Parathyroid adenoma (tissue), 2 donors: ENCODE data around the gene ADCK2.
A peak's percentile ranks its signal among the peaks of the same experiment; 100 is the strongest.
"Not testable (repeated sequence)": the region's sequence is repeated elsewhere in the genome, so short reads cannot be mapped to it uniquely, and the experiment has no call there.

Source experiments
- H2AFZ ChIP-seq: fragments of 300-600 bp; sonication (generic); one replicate; pipeline ENCODE4 v1.7.0; 2017; ENCODE audit warnings: antibody characterized with exemption, mild to moderate bottlenecking
- H3K27ac ChIP-seq: fragments of 300-600 bp; sonication (generic); one replicate; pipeline ENCODE4 v1.7.0; 2017
- H3K27me3 ChIP-seq: fragments of 300-600 bp; sonication (generic); one replicate; pipeline ENCODE4 v1.7.0; 2017; ENCODE audit warnings: low read length; ENCODE audit not compliant: control insufficient read depth, insufficient read depth
- H3K36me3 ChIP-seq: fragments of 300-600 bp; sonication (generic); one replicate; pipeline ENCODE4 v1.7.0; 2017; ENCODE audit warnings: low read length; ENCODE audit not compliant: control insufficient read depth, insufficient read depth
- H3K4me1 ChIP-seq: fragments of 300-600 bp; sonication (generic); one replicate; pipeline ENCODE4 v1.7.0; 2017; ENCODE audit warnings: control low read depth
- H3K4me2 ChIP-seq: fragments of 300-600 bp; sonication (generic); one replicate; pipeline ENCODE4 v1.7.0; 2017; ENCODE audit warnings: low read length
- H3K4me3 ChIP-seq: fragments of 300-600 bp; sonication (generic); one replicate; pipeline ENCODE4 v1.7.0; 2017; ENCODE audit warnings: low read depth, low read length
- H3K79me2 ChIP-seq: fragments of 300-600 bp; sonication (generic); one replicate; pipeline ENCODE4 v1.7.0; 2017; ENCODE audit warnings: control low read depth
- H3K9ac ChIP-seq: fragments of 300-600 bp; sonication (generic); one replicate; pipeline ENCODE4 v1.7.0; 2017; ENCODE audit warnings: mild to moderate bottlenecking
- H3K9me3 ChIP-seq: fragments of 300-600 bp; sonication (generic); one replicate; pipeline ENCODE4 v1.7.0; 2017; ENCODE audit warnings: low read length; ENCODE audit not compliant: control insufficient read depth
- CTCF ChIP-seq: fragments of 300-600 bp; sonication (generic); IDR thresholded peaks from one replicate; pipeline ENCODE4 v1.7.0; 2017; ENCODE audit warnings: antibody characterized with exemption, mild to moderate bottlenecking
- donor health status: primary hyperparathyroidism.

ADCK2 gene

GRCh38 chr7:140697447-140698143, 24.9 kb downstream of the ADCK2 start:
- peak overlapping the region; percentile 91 for H3K27ac ChIP-seq
- H3K4me3 ChIP-seq, result peak overlapping the region; percentile 86
- no peaks in the 10 kb centered on the region for H3K36me3 ChIP-seq
- H3K4me2 ChIP-seq, result peak overlapping the region; percentile 81
- TF ChIP-seq CTCF, result no peak
- peak overlapping the region; percentile 87 for H2AFZ ChIP-seq
- H3K27me3 ChIP-seq, result no peaks in the 10 kb centered on the region
- peaks cover 26% of the 10 kb centered on the region for H3K79me2 ChIP-seq
- no peak overlapping the region for H3K9ac ChIP-seq
- H3K9me3 ChIP-seq, result no peaks in the 10 kb centered on the region
- H3K4me1 ChIP-seq, result peaks cover 11% of the 10 kb centered on the region

- Histone ChIP-seq H3K79me2 (peaks cover 26% of the 10 kb centered on the region), H3K9ac (no peak overlapping the region), H3K27ac (no peak overlapping the region), H3K9me3 (no peaks in the 10 kb centered on the region), H3K4me1 (peaks cover 11% of the 10 kb centered on the region), H3K4me2 (peak overlapping the region; percentile 81), H3K27me3 (no peaks in the 10 kb centered on the region), H3K36me3 (no peaks in the 10 kb centered on the region), H3K4me3 (no peak overlapping the region), H2AFZ (no peak overlapping the region)
- TF ChIP-seq CTCF, result no peak
These were observed 25.7 kb downstream of the ADCK2 start for GRCh38 chr7:140698477-140698876.

GRCh38 chr7:140702774-140703173, 30.0 kb downstream of the ADCK2 start:
- no peak for TF ChIP-seq CTCF

GRCh38 chr7:140704205-140704604, 31.5 kb downstream of the ADCK2 start:
- no peaks in the 10 kb centered on the region for H3K36me3 ChIP-seq
- no peak for TF ChIP-seq CTCF
- no peak overlapping the region for H3K4me2 ChIP-seq

More at GRCh38 chr7:140702774-140703173, 30.0 kb downstream of the ADCK2 start:
- Histone ChIP-seq H3K4me3 (no peak overlapping the region), H3K27ac (no peak overlapping the region), H3K36me3 (no peaks in the 10 kb centered on the region), H3K4me2 (no peak overlapping the region), H3K9ac (no peak overlapping the region), H3K27me3 (no peaks in the 10 kb centered on the region), H3K9me3 (no peaks in the 10 kb centered on the region), H3K4me1 (peaks cover 3% of the 10 kb centered on the region), H3K79me2 (peaks cover 20% of the 10 kb centered on the region), H2AFZ (no peak overlapping the region)

GRCh38 chr7:140707132-140707531, 34.4 kb downstream of the ADCK2 start:
- Histone ChIP-seq H3K9me3 (no peaks in the 10 kb centered on the region), H3K79me2 (no peaks in the 10 kb centered on the region), H3K27ac (no peak overlapping the region), H3K9ac (no peak overlapping the region), H3K4me3 (no peak overlapping the region), H3K4me1 (no peaks in the 10 kb centered on the region), H2AFZ (no peak overlapping the region), H3K36me3 (no peaks in the 10 kb centered on the region), H3K4me2 (no peak overlapping the region), H3K27me3 (no peaks in the 10 kb centered on the region)
- TF ChIP-seq CTCF, result no peak

More at GRCh38 chr7:140704205-140704604, 31.5 kb downstream of the ADCK2 start:
- Histone ChIP-seq H3K9me3 (no peaks in the 10 kb centered on the region), H2AFZ (no peak overlapping the region), H3K9ac (no peak overlapping the region), H3K27ac (no peak overlapping the region), H3K4me1 (no peaks in the 10 kb centered on the region), H3K27me3 (no peaks in the 10 kb centered on the region), H3K4me3 (no peak overlapping the region), H3K79me2 (peaks cover 8% of the 10 kb centered on the region)

GRCh38 chr7:140708764-140709163, 36.0 kb downstream of the ADCK2 start:
- not testable (repeated sequence) for H3K27me3 ChIP-seq, H2AFZ ChIP-seq, H3K36me3 ChIP-seq, H3K4me3 ChIP-seq, H3K4me2 ChIP-seq, H3K79me2 ChIP-seq, H3K27ac ChIP-seq, H3K4me1 ChIP-seq, H3K9me3 ChIP-seq, H3K9ac ChIP-seq

GRCh38 chr7:140712392-140712791, 39.6 kb downstream of the ADCK2 start:
- not testable (repeated sequence) for H3K9ac ChIP-seq, H3K4me1 ChIP-seq, H3K36me3 ChIP-seq, H2AFZ ChIP-seq, H3K9me3 ChIP-seq, H3K79me2 ChIP-seq, H3K4me3 ChIP-seq, H3K27ac ChIP-seq, H3K4me2 ChIP-seq, H3K27me3 ChIP-seq
